Pancreas (tissue), 10 donors: ENCODE measurements around the gene RGS11. TPM values are rescaled to one million over a fixed set of nuclear protein-coding genes. Genes with fewer than 3 reads are reported as not detected.

ENCODE experiments used
- ATAC-seq, 4 donors: fragments of 200-7000 bp; cut with Tn5 transposase; one replicate each; pipeline versions ENCODE4 v1.8.0 to v1.9.1; 2020; ENCODE audit warnings: mild to moderate bottlenecking in 4 of 4, moderate library complexity in 4 of 4
- DNase-seq, 6 donors: peaks; one replicate each; pipeline ENCODE4 v3.0.0-alpha.2; 2020
- FAIRE-seq: peaks from 2 replicates; lab custom pipeline; 2012; peaks lifted over from hg19 to GRCh38; lab: Jason Lieb, UNC
- H3K27ac ChIP-seq, 4 donors: fragments of 200-600 bp; sonication (generic); 1 replicate in 3 of 4; 2 replicates in 1 of 4; pipeline versions ENCODE4 v1.5.0 to v1.8.0; 2020
- H3K27me3 ChIP-seq, 4 donors: fragments of 200-600 bp; one replicate each; pipeline ENCODE4 v1.8.0; 2021
- H3K36me3 ChIP-seq, 3 donors: fragments of 200-600 bp; sonication (generic) in 1 of 3; one replicate each; pipeline versions ENCODE4 v1.5.0 to v1.8.0; 2020 to 2021
- H3K4me1 ChIP-seq, 3 donors: fragments of 200-600 bp; one replicate each; pipeline ENCODE4 v1.8.0; 2021
- H3K4me3 ChIP-seq, 4 donors: fragments of 200-600 bp; sonication (generic) in 2 of 4; one replicate each; pipeline versions ENCODE4 v1.5.0 to v1.8.0; 2020 to 2021
- H3K9me3 ChIP-seq, 4 donors: fragments of 200-600 bp; one replicate each; pipeline ENCODE4 v1.8.0; 2021
- CTCF ChIP-seq, 4 donors: fragments of 200-600 bp; sonication (generic) in 3 of 4; IDR thresholded peaks; one replicate each; pipeline versions ENCODE4 v1.5.0 to v1.8.0; 2021; ENCODE audit warnings: antibody characterized with exemption in 4 of 4
- WGBS, 2 donors: extraction: QIAGEN DNeasy Blood & Tissue Kit; methylation state at CpG; one replicate each; pipeline ENCODE4 v1.1.7; 2013; 5-methylcytosine and 5-hydroxymethylcytosine counted together
- intact Hi-C, 3 donors: fragments of 100-400 bp; cut with DNase I; formaldehyde crosslinking; loops; one replicate each; pipeline versions ENCODE4 v1.11.1 to v1.14.2; 2022
- polyA plus RNA-seq, 2 donors: library from polyadenylated mRNA; stranded (reverse); fragments of 200-250 nt; gene quantifications; one replicate each; pipeline ENCODE4 v1.2.3, GENCODE V29; 2013
- total RNA-seq, 6 donors: library from RNA; stranded (reverse); fragmentation: NEBNext Ultra II Directional in 4 of 6; extraction: Animal tissue kit (Norgen Biotek cat#: 25700) in 4 of 6; gene quantifications; one replicate each; pipeline versions ENCODE4 v1.2.1 to v1.2.4, GENCODE V29; 2021 to 2023
- donor health status: healthy with polysubstance abuse.
- donor health status: DM: no; HTN: no; CAD: no; lungs with moderate emphysema.
- donor health status: DM: no; HTN: no; CAD: no.
- donor health status: control.
- donor health status: control.
- donor health status: Bipolar disorder and iron deficiency.
- donor health status: DM: yes; HTN: yes; CAD: no.
- donor health status: DM: no; HTN: no; CAD: no.
- donor health status: DM: no; HTN: no; CAD: no.
- donor health status: DM: yes; HTN: yes; CAD: no.

Gene RGS11
- total and polyA plus RNA-seq, 8 donors = 4.5 to 47.2 (median 8.1) TPM

- WGBS, 2 donors = 44 to 47% methylated on average over 20 to 30 of the region's 30 CpGs
- intact Hi-C loops = no loop called here
- TF ChIP-seq CTCF (IDR thresholded peaks at IDR 0.05) = no peak
- Histone ChIP-seq H3K4me1 (peaks cover 0 to 13% (median 13%) of the 10 kb centered on the region in 3 donors), H3K9me3 (no peaks in the 10 kb centered on the region), H3K36me3 (no peaks in the 10 kb centered on the region), H3K27ac (no peak overlapping the region), H3K4me3 (no peak overlapping the region), H3K27me3 (no peaks in the 10 kb centered on the region)
- peak; percentile 44 to 61 (median 60) for ATAC-seq
- DNase-seq = peak; percentile 56 to 83 (median 79)
- no peak for FAIRE-seq
Measured at GRCh38 chr16:273547-274421, 2.0 kb downstream of the RGS11 start.

GRCh38 chr16:272633-273546 lies 2.9 kb downstream of the RGS11 start:
- Histone ChIP-seq H3K27ac (no peak overlapping the region), H3K4me1 (peaks cover 0 to 17% (median 13%) of the 10 kb centered on the region in 3 donors), H3K4me3 (no peak overlapping the region), H3K27me3 (no peaks in the 10 kb centered on the region), H3K9me3 (no peaks in the 10 kb centered on the region), H3K36me3 (no peaks in the 10 kb centered on the region)
- no peak for FAIRE-seq
- intact Hi-C loops = no loop called here
- 67 to 73% methylated on average over 35 to 36 of the region's 36 CpGs for WGBS, 2 donors
- peak in 3 of 6 donors; percentile 11 to 41 (median 22) for DNase-seq
- no peak for ATAC-seq
- no peak for TF ChIP-seq CTCF (IDR thresholded peaks at IDR 0.05)

- intact Hi-C loops = no loop called here
- peak in 4 of 6 donors; percentile 16 to 77 (median 50) for DNase-seq
- peaks cover 0 to 17% (median 13%) of the 10 kb centered on the region in 3 donors for H3K4me1 ChIP-seq
- H3K36me3 ChIP-seq = no peaks in the 10 kb centered on the region
- ATAC-seq = no peak
- no peak overlapping the region for H3K4me3 ChIP-seq
- no peak for FAIRE-seq
- H3K27me3 ChIP-seq = no peaks in the 10 kb centered on the region
- WGBS, 2 donors = 71 to 80% methylated on average over 29 to 34 of the region's 34 CpGs
- TF ChIP-seq CTCF (IDR thresholded peaks at IDR 0.05) = no peak
- no peaks in the 10 kb centered on the region for H3K9me3 ChIP-seq
- peak overlapping the region in 1 of 4 donors; percentile 15 for H3K27ac ChIP-seq
Measured at GRCh38 chr16:270381-271255, 5.1 kb downstream of the RGS11 start.

GRCh38 chr16:269061-269796 lies 6.5 kb downstream of the RGS11 start:
- ATAC-seq (peak; percentile 10 to 49 (median 26)), FAIRE-seq (no peak), DNase-seq (peak in 3 of 6 donors; percentile 53 to 83 (median 67))
- TF ChIP-seq CTCF (IDR thresholded peaks at IDR 0.05) = no peak
- Histone ChIP-seq H3K9me3 (no peaks in the 10 kb centered on the region), H3K4me3 (peak overlapping the region in 2 of 4 donors; percentile 22 to 31), H3K36me3 (peaks cover 0 to 9% (median 0%) of the 10 kb centered on the region in 3 donors), H3K27ac (peak overlapping the region; percentile 77 to 88 (median 82)), H3K27me3 (no peaks in the 10 kb centered on the region), H3K4me1 (peaks cover 0 to 12% (median 5%) of the 10 kb centered on the region in 3 donors)
- intact Hi-C loops = no loop called here
- WGBS, 2 donors = 38 to 54% methylated on average over 24 of the region's 24 CpGs
